HepG2 (cell line): ENCODE data around the gene EVL. TPM values are rescaled to one million over a fixed set of nuclear protein-coding genes. Genes with fewer than 3 reads are reported as not detected.

Experiments used
- ARHGAP35 ChIP-seq: sonication (generic); formaldehyde crosslinking; IDR thresholded peaks from 2 replicates; pipeline ENCODE4 v1.9.0; 2022; ENCODE audit warnings: mild to moderate bottlenecking, inconsistent platforms, moderate library complexity, missing genetic modification reagents, borderline replicate concordance
- ASH2L ChIP-seq: fragments of 300-600, 200-600 bp; sonication (generic); IDR thresholded peaks from 2 replicates; pipeline ENCODE4 v1.7.0; 2017; ENCODE audit warnings: low read depth, mild to moderate bottlenecking, moderate library complexity, mixed read lengths, low read length; ENCODE audit not compliant: insufficient read length
- ATF7-NPFF ChIP-seq: sonication (generic); formaldehyde crosslinking; IDR thresholded peaks from 2 replicates; pipeline ENCODE4 v1.8.1; 2023; ENCODE audit warnings: mild to moderate bottlenecking, low read depth, missing genetic modification reagents, moderate library complexity
- GFI1 ChIP-seq: sonication (generic); formaldehyde crosslinking; IDR thresholded peaks from 2 replicates; pipeline ENCODE4 v1.5.0; 2020; ENCODE audit warnings: missing genetic modification reagents, mild to moderate bottlenecking, borderline replicate concordance
- HOXA7 ChIP-seq: sonication (generic); formaldehyde crosslinking; IDR thresholded peaks from 2 replicates; pipeline ENCODE4 v1.8.1; 2022; ENCODE audit warnings: mild to moderate bottlenecking, missing genetic modification reagents, moderate library complexity
- HOXA9 ChIP-seq: sonication (generic); formaldehyde crosslinking; IDR thresholded peaks from 2 replicates; pipeline ENCODE4 v1.8.1; 2022; ENCODE audit warnings: missing genetic modification reagents, mild to moderate bottlenecking, moderate library complexity, borderline replicate concordance
- KDM5B ChIP-seq: sonication (generic); formaldehyde crosslinking; IDR thresholded peaks from 2 replicates; pipeline ENCODE4 v1.4.0; 2020; ENCODE audit warnings: missing genetic modification reagents, mild to moderate bottlenecking, borderline replicate concordance
- NR0B2 ChIP-seq: sonication (generic); formaldehyde crosslinking; IDR thresholded peaks from 2 replicates; pipeline ENCODE4 v1.4.0; 2020; ENCODE audit warnings: mild to moderate bottlenecking, missing genetic modification reagents
- NRL ChIP-seq: sonication (generic); formaldehyde crosslinking; IDR thresholded peaks from 2 replicates; pipeline ENCODE4 v1.5.0; 2020; ENCODE audit warnings: missing genetic modification reagents, mild to moderate bottlenecking, moderate library complexity, borderline replicate concordance
- RARA ChIP-seq: IDR thresholded peaks from 2 replicates; pipeline ENCODE4 v1.6.1; 2016; ENCODE audit warnings: missing genetic modification reagents, missing compliant biosample characterization
- SP1 ChIP-seq, 2 experiments: fragments of 450-650 bp in 1 of 2; sonication (generic) in 1 of 2; formaldehyde crosslinking in 1 of 2; IDR thresholded peaks; 2 replicates each; pipeline versions ENCODE4 v1.4.0 to v1.6.1; 2016 to 2020; ENCODE audit warnings: missing genetic modification reagents in 1 of 2
- TAF15 ChIP-seq: fragments of 200-400 bp; formaldehyde crosslinking; IDR thresholded peaks from one replicate; pipeline ENCODE4 v1.6.1; 2018; ENCODE audit warnings: mild to moderate bottlenecking, low read depth, low read length; ENCODE audit not compliant: poor library complexity, severe bottlenecking
- ZEB1 ChIP-seq: IDR thresholded peaks from 2 replicates; pipeline ENCODE4 v1.6.1; 2012; ENCODE audit warnings: mild to moderate bottlenecking, low read depth, inconsistent platforms; ENCODE audit not compliant: insufficient replicate concordance
- ZNF276 ChIP-seq: sonication (generic); formaldehyde crosslinking; IDR thresholded peaks from 2 replicates; pipeline ENCODE4 v1.4.0; 2020; ENCODE audit warnings: mild to moderate bottlenecking, low read depth, missing genetic modification reagents
- ZNF567 ChIP-seq: sonication (generic); formaldehyde crosslinking; IDR thresholded peaks from 2 replicates; pipeline ENCODE4 v1.8.1; 2023; ENCODE audit warnings: mild to moderate bottlenecking, missing genetic modification reagents, borderline replicate concordance
- ZNF747 ChIP-seq: sonication (generic); formaldehyde crosslinking; IDR thresholded peaks from 2 replicates; pipeline ENCODE4 v1.8.1; 2023; ENCODE audit warnings: missing genetic modification reagents, mild to moderate bottlenecking, borderline replicate concordance
- ZNF768 ChIP-seq: sonication (generic); formaldehyde crosslinking; IDR thresholded peaks from 2 replicates; pipeline ENCODE4 v1.4.0; 2020; ENCODE audit warnings: missing genetic modification reagents
- polyA plus RNA-seq, 8 experiments: library from polyadenylated mRNA; depleted of rRNA in 3 of 8; stranded (reverse) in 7 of 8; unstranded in 1 of 8; fragments of >200 nt; fragmentation: Illumina TruSeq in 4 of 8; extraction: Trizol in 4 of 8; gene quantifications; 2 replicates each; pipeline versions ENCODE4 v1.2.1 to v1.2.3, GENCODE V29; 2011 to 2016; ENCODE audit warnings: low read depth in 4 of 8, missing spikeins in 1 of 8, mixed read lengths in 1 of 8; ENCODE audit not compliant: insufficient read depth in 1 of 8
- total RNA-seq, 5 experiments: library from RNA; depleted of rRNA; stranded (reverse); fragments of >200 nt; fragmentation: Illumina TruSeq; extraction: Trizol; gene quantifications; 2 replicates each; pipeline ENCODE4 v1.2.3, GENCODE V29; 2016; ENCODE audit warnings: low read depth in 1 of 5
- TF ChIP-seq, protein P1 (sequence below): sonication (generic); formaldehyde crosslinking; IDR thresholded peaks from 2 replicates; pipeline ENCODE4 v1.9.0; 2022; ENCODE audit warnings: missing genetic modification reagents, mild to moderate bottlenecking, borderline replicate concordance
- TF ChIP-seq, protein P2 (sequence below): sonication (generic); formaldehyde crosslinking; IDR thresholded peaks from 2 replicates; pipeline ENCODE4 v1.4.0; 2020; ENCODE audit warnings: missing genetic modification reagents, borderline replicate concordance
- TF ChIP-seq, protein P3 (sequence below): IDR thresholded peaks from 2 replicates; pipeline ENCODE4 v1.6.1; 2012; ENCODE audit warnings: inconsistent platforms

EVL gene
- total and polyA plus RNA-seq, 2 of the 13 experiments (the other 11 are each of a cell fraction or from before 2014, with no cell fraction given): 15.1 to 31.2 TPM

DNA sequence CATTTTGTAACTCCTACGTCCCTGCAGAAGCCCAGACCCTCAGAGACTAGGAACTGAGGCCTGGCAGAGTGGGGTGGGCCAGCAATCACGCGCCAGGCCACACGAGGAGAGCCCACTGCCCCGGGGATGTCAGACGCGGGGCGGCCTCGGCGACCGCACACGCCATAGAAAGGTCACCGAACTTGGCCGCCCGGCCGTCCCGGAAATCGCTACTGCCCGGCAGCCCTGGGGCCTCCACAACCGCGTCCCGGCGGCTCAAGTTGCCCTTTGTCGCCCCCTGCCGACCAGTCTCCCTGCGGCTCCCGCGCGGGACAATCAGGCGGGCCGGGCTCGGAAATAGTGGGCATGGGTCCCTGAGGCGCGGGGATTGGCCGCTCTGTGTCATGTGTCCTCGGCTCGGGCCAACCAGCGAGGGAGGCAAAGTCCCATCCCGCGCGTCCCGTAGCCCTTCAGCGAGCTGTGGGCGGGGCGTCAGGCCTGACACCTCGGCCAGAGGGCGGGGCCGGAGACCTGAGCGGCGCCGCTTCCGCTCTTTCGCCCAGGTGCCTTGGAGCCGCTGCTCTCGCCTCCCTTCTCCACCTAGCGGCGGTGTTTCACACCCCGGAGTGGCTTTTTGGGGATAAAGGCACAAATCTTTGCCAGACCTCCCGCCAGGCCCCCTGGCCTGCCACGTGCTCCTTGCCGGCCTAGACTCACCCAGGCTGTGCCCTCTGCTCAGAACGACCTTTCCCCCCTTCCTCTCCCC is 127.6 kb downstream of the EVL start (continued):
- TF ChIP-seq, protein P1, sequence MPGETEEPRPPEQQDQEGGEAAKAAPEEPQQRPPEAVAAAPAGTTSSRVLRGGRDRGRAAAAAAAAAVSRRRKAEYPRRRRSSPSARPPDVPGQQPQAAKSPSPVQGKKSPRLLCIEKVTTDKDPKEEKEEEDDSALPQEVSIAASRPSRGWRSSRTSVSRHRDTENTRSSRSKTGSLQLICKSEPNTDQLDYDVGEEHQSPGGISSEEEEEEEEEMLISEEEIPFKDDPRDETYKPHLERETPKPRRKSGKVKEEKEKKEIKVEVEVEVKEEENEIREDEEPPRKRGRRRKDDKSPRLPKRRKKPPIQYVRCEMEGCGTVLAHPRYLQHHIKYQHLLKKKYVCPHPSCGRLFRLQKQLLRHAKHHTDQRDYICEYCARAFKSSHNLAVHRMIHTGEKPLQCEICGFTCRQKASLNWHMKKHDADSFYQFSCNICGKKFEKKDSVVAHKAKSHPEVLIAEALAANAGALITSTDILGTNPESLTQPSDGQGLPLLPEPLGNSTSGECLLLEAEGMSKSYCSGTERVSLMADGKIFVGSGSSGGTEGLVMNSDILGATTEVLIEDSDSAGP: peak; percentile 91
- TF ChIP-seq ASH2L: peak; percentile 66
- no peak for TF ChIP-seq ZNF768
- TF ChIP-seq ZNF276: peak; percentile 68; the same call in 1 of the 2 replicates
- peak; percentile 65 for TF ChIP-seq ZEB1
- no peak for TF ChIP-seq HOXA7 (CRISPR knock-in tag)
- peak; percentile 92; the same call in 1 of the 2 replicates for TF ChIP-seq ZNF747
- TF ChIP-seq KDM5B (CRISPR knock-in tag): peak; percentile 94; the same call in 1 of the 2 replicates
- no peak for TF ChIP-seq SP1 (IDR thresholded peaks at IDR 0.05)
- TF ChIP-seq SP1 (CRISPR knock-in tag; IDR thresholded peaks at IDR 0.05): peak; percentile 83
- peak; percentile 89; the same call in 1 of the 2 replicates for TF ChIP-seq GFI1 (CRISPR knock-in tag)
- TF ChIP-seq TAF15: no peak
- peak; percentile 61 for TF ChIP-seq RARA (CRISPR knock-in tag)
- TF ChIP-seq, protein P2, sequence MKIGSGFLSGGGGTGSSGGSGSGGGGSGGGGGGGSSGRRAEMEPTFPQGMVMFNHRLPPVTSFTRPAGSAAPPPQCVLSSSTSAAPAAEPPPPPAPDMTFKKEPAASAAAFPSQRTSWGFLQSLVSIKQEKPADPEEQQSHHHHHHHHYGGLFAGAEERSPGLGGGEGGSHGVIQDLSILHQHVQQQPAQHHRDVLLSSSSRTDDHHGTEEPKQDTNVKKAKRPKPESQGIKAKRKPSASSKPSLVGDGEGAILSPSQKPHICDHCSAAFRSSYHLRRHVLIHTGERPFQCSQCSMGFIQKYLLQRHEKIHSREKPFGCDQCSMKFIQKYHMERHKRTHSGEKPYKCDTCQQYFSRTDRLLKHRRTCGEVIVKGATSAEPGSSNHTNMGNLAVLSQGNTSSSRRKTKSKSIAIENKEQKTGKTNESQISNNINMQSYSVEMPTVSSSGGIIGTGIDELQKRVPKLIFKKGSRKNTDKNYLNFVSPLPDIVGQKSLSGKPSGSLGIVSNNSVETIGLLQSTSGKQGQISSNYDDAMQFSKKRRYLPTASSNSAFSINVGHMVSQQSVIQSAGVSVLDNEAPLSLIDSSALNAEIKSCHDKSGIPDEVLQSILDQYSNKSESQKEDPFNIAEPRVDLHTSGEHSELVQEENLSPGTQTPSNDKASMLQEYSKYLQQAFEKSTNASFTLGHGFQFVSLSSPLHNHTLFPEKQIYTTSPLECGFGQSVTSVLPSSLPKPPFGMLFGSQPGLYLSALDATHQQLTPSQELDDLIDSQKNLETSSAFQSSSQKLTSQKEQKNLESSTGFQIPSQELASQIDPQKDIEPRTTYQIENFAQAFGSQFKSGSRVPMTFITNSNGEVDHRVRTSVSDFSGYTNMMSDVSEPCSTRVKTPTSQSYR (CRISPR knock-in tag): no peak; the same call in 1 of the 2 replicates
- TF ChIP-seq ARHGAP35 (CRISPR knock-in tag): peak; percentile 11; the same call in 1 of the 2 replicates
- no peak for TF ChIP-seq NR0B2 (CRISPR knock-in tag)
- TF ChIP-seq ZNF567 (CRISPR knock-in tag): peak; percentile 82
- TF ChIP-seq NRL (CRISPR knock-in tag): peak; percentile 55; the same call in 1 of the 2 replicates
- TF ChIP-seq, protein P3, sequence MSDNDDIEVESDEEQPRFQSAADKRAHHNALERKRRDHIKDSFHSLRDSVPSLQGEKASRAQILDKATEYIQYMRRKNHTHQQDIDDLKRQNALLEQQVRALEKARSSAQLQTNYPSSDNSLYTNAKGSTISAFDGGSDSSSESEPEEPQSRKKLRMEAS: peak; percentile 76
- TF ChIP-seq HOXA9 (CRISPR knock-in tag): no peak
- TF ChIP-seq ATF7-NPFF (CRISPR knock-in tag): 0 out of 2 replicates have a peak, but pooled peaks have one; percentile 30
